Natural killer cell (primary cell): Measurements from ENCODE around the gene TENM3. TPM values are rescaled to one million over a fixed set of nuclear protein-coding genes. Genes with fewer than 3 reads are reported as not detected.

Experiments used
- ATAC-seq, 3 donors: fragments of 150-1000 bp in 2 of 3; fragments of 200-7000 bp in 1 of 3; cut with Tn5 transposase; 1 replicate in 1 of 3; 2 replicates in 2 of 3; pipeline ENCODE4 v1.10.0; 2021; ENCODE audit warnings: mild to moderate bottlenecking in 2 of 3, moderate library complexity in 2 of 3
- DNase-seq, 2 donors: peaks; one replicate each; pipeline versions ENCODE4 v3.0.0 to v3.0.0-alpha.2; 2013 to 2021; ENCODE audit warnings: mixed read lengths in 1 of 2
- H3K27ac ChIP-seq: one replicate; pipeline ENCODE4 v1.5.1; 2013; ENCODE audit warnings: mild to moderate bottlenecking, low read length
- H3K27me3 ChIP-seq: one replicate; pipeline ENCODE4 v1.6.1; 2013; ENCODE audit warnings: low read length; ENCODE audit not compliant: control insufficient read depth, insufficient read depth
- H3K36me3 ChIP-seq: one replicate; pipeline ENCODE4 v1.6.1; 2013; ENCODE audit warnings: low read length; ENCODE audit not compliant: control insufficient read depth, insufficient read depth
- H3K4me1 ChIP-seq: one replicate; pipeline ENCODE4 v1.6.1; 2013; ENCODE audit warnings: low read length; ENCODE audit not compliant: control insufficient read depth, insufficient read depth
- H3K4me3 ChIP-seq: one replicate; pipeline ENCODE4 v1.5.1; 2013; ENCODE audit warnings: low read length
- H3K9me3 ChIP-seq: one replicate; pipeline ENCODE4 v1.6.1; 2013; ENCODE audit warnings: low read length; ENCODE audit not compliant: control insufficient read depth, insufficient read depth
- H3K27ac Mint-ChIP-seq, 2 donors: one replicate each; pipeline ENCODE4 v1.8.0; 2022; ENCODE audit warnings: mild to moderate bottlenecking in 2 of 2, mixed read lengths in 2 of 2, moderate library complexity in 1 of 2
- H3K27me3 Mint-ChIP-seq, 2 donors: one replicate each; pipeline ENCODE4 v1.8.0; 2022; ENCODE audit warnings: low read depth in 2 of 2, mixed read lengths in 2 of 2
- H3K36me3 Mint-ChIP-seq: one replicate; pipeline ENCODE4 v1.8.0; 2022; ENCODE audit warnings: mixed read lengths
- H3K4me1 Mint-ChIP-seq, 2 donors: one replicate each; pipeline ENCODE4 v1.8.0; 2022; ENCODE audit warnings: mixed read lengths in 2 of 2
- H3K4me3 Mint-ChIP-seq: one replicate; pipeline ENCODE4 v1.8.0; 2022; ENCODE audit warnings: mild to moderate bottlenecking, moderate library complexity, mixed read lengths
- H3K9me3 Mint-ChIP-seq, 2 donors: one replicate each; pipeline ENCODE4 v1.8.0; 2022; ENCODE audit warnings: mixed read lengths in 2 of 2
- WGBS: methylation state at CpG from one replicate; pipeline ENCODE4 v1.1.7; 2013; ENCODE audit warnings: missing lambda C conversion rate; ENCODE audit not compliant: insufficient coverage; 5-methylcytosine and 5-hydroxymethylcytosine counted together
- intact Hi-C: fragments of 100-400 bp; cut with micrococcal nuclease; formaldehyde crosslinking; loops from one replicate; pipeline ENCODE4 v1.14.2; 2022
- total RNA-seq, 4 donors: library from RNA; stranded (reverse); fragments of 120-200 nt in 1 of 4; gene quantifications; one replicate each; pipeline versions ENCODE4 v1.2.3 to v1.2.4, GENCODE V29; 2013 to 2022
- TF ChIP-seq, protein P1 (sequence below): fragments of 200-600 bp; IDR thresholded peaks from one replicate; pipeline ENCODE4 v1.8.0; 2022; ENCODE audit warnings: antibody characterized with exemption

The TENM3 gene
- total RNA-seq, 3 donors from 2014 or later (not counting 1 experiment from before 2014, with no cell fraction given), result not detected

DNA sequence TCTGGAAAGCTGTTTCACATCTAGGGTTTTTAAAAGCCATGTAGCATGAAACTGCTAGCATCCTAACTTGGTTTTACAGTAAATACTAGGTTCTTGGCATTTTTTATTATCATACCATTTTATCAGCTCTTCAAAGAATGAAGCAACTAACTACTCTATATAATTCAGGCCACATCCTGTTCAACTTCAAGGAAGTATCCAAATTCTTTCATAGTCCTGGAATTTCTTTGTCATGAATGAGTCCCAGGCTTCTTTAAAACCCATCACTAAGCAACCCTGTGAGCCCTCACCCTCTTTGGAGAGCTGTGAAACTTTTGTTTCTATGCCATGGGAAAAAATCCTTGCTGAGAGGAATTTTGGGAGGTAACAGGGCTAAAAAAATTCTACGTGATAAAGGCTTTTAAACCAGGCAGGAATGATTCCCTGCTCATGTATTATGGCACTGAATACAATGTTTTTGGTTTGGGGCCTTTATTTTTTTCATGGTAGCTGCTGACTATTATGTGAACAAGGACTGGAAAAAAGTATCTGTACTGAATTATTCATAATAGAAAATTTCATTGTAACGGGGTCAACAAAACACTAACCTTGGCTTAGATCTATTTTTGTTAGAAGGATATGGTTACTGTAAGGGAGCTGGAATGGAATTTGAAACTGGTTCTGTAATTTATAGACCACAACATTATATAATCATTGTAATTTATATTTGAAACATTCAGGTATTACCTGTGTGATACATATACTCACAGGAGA is 509.1 kb downstream of the TENM3 start:
- Histone ChIP-seq H3K9me3 (no peaks in the 10 kb centered on the region), H3K27me3 (no peaks in the 10 kb centered on the region), H3K36me3 (no peaks in the 10 kb centered on the region), H3K27ac (no peak overlapping the region), H3K4me3 (no peak overlapping the region), H3K4me1 (no peaks in the 10 kb centered on the region)
- intact Hi-C loops, result no loop called here
- Mint-ChIP-seq H3K27me3 (no peaks in the 10 kb centered on the region), H3K27ac (no peak overlapping the region), H3K4me1 (no peaks in the 10 kb centered on the region), H3K4me3 (no peak overlapping the region), H3K9me3 (no peaks in the 10 kb centered on the region), H3K36me3 (no peaks in the 10 kb centered on the region)
- 79% methylated on average over 1 of the region's 2 CpGs for WGBS
- ATAC-seq (no peak), DNase-seq (no peak)
- TF ChIP-seq, protein P1, sequence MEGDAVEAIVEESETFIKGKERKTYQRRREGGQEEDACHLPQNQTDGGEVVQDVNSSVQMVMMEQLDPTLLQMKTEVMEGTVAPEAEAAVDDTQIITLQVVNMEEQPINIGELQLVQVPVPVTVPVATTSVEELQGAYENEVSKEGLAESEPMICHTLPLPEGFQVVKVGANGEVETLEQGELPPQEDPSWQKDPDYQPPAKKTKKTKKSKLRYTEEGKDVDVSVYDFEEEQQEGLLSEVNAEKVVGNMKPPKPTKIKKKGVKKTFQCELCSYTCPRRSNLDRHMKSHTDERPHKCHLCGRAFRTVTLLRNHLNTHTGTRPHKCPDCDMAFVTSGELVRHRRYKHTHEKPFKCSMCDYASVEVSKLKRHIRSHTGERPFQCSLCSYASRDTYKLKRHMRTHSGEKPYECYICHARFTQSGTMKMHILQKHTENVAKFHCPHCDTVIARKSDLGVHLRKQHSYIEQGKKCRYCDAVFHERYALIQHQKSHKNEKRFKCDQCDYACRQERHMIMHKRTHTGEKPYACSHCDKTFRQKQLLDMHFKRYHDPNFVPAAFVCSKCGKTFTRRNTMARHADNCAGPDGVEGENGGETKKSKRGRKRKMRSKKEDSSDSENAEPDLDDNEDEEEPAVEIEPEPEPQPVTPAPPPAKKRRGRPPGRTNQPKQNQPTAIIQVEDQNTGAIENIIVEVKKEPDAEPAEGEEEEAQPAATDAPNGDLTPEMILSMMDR, result no peak

DNA sequence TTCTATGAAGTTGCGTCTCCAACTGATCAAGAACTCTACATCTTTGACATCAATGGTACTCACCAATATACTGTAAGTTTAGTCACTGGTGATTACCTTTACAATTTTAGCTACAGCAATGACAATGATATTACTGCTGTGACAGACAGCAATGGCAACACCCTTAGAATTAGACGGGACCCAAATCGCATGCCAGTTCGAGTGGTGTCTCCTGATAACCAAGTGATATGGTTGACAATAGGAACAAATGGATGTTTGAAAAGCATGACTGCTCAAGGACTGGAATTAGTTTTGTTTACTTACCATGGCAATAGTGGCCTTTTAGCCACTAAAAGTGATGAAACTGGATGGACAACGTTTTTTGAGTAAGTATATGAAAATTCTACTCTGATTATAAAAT is 511.7 kb downstream of the TENM3 start:
- TF ChIP-seq, protein P1, result no peak
- no peak overlapping the region for H3K4me3 Mint-ChIP-seq
- Histone ChIP-seq H3K4me3 (no peak overlapping the region), H3K9me3 (no peaks in the 10 kb centered on the region), H3K27me3 (no peaks in the 10 kb centered on the region), H3K4me1 (no peaks in the 10 kb centered on the region), H3K36me3 (no peaks in the 10 kb centered on the region), H3K27ac (no peak overlapping the region)
- H3K27me3 Mint-ChIP-seq, result peaks cover 0 to 2% of the 10 kb centered on the region in 2 donors
- H3K27ac Mint-ChIP-seq, result no peak overlapping the region
- DNase-seq (no peak), ATAC-seq (no peak)
- WGBS, result 98% methylated on average over 4 of the region's 5 CpGs
- H3K36me3 Mint-ChIP-seq, result no peaks in the 10 kb centered on the region
- H3K9me3 Mint-ChIP-seq, result no peaks in the 10 kb centered on the region
- intact Hi-C loops, result no loop called here
- no peaks in the 10 kb centered on the region for H3K4me1 Mint-ChIP-seq

GRCh38 chr4:182756161-182756690 is 513.0 kb downstream of the TENM3 start:
- Mint-ChIP-seq H3K9me3 (no peaks in the 10 kb centered on the region), H3K4me3 (no peak overlapping the region), H3K4me1 (no peaks in the 10 kb centered on the region), H3K27me3 (peaks cover 0 to 2% of the 10 kb centered on the region in 2 donors), H3K27ac (no peak overlapping the region), H3K36me3 (no peaks in the 10 kb centered on the region)
- DNase-seq (no peak), ATAC-seq (no peak)
- 88% methylated on average over 6 of the region's 6 CpGs for WGBS
- intact Hi-C loops, result no loop called here
- Histone ChIP-seq H3K27me3 (no peaks in the 10 kb centered on the region), H3K36me3 (no peaks in the 10 kb centered on the region), H3K4me3 (no peak overlapping the region), H3K4me1 (no peaks in the 10 kb centered on the region), H3K9me3 (no peaks in the 10 kb centered on the region), H3K27ac (no peak overlapping the region)
- TF ChIP-seq, protein P1, result no peak

- no peaks in the 10 kb centered on the region for H3K9me3 Mint-ChIP-seq
- 88% methylated on average over 11 of the region's 12 CpGs for WGBS
- no peak overlapping the region for H3K4me3 Mint-ChIP-seq
- Histone ChIP-seq H3K4me3 (no peak overlapping the region), H3K27ac (no peak overlapping the region), H3K27me3 (no peaks in the 10 kb centered on the region), H3K36me3 (no peaks in the 10 kb centered on the region), H3K4me1 (no peaks in the 10 kb centered on the region), H3K9me3 (no peaks in the 10 kb centered on the region)
- H3K27me3 Mint-ChIP-seq, result peaks cover 0 to 2% of the 10 kb centered on the region in 2 donors
- TF ChIP-seq, protein P1, result no peak
- no peak overlapping the region for H3K27ac Mint-ChIP-seq
- no peaks in the 10 kb centered on the region for H3K36me3 Mint-ChIP-seq
- intact Hi-C loops, result no loop called here
- H3K4me1 Mint-ChIP-seq, result no peaks in the 10 kb centered on the region
- DNase-seq (no peak), ATAC-seq (no peak)
These were observed 515.1 kb downstream of the TENM3 start for GRCh38 chr4:182758273-182758672.
